Measurements from ENCODE around the gene HMGB4.

Gene HMGB4

GRCh38 chr1:33895396-33895795 lies 31.5 kb downstream of the HMGB4 start:
- H3K9me3 ChIP-seq (ENCODE audit: control insufficient read depth in 2 of 2, low read length in 2 of 2): no peaks in the 10 kb centered on the region
- no peak overlapping the region for H3K27ac ChIP-seq (ENCODE audit: low read length)
- H3K4me1 ChIP-seq (ENCODE audit: control insufficient read depth, insufficient read depth, low read length): no peaks in the 10 kb centered on the region
- no peak overlapping the region for H3K4me3 ChIP-seq (ENCODE audit: low read length in 2 of 2)
- H3K36me3 ChIP-seq (ENCODE audit: control insufficient read depth in 2 of 2, insufficient read depth in 2 of 2, low read length in 2 of 2): no peaks in the 10 kb centered on the region
- H3K27me3 ChIP-seq (ENCODE audit: control insufficient read depth in 1 of 2, insufficient read depth in 2 of 2, low read length in 2 of 2): peaks cover 0 to 2% of the 10 kb centered on the region in 2 donors
- no peak overlapping the region for H3K9ac ChIP-seq (ENCODE audit: low read length in 2 of 2)

- Histone ChIP-seq H3K36me3 (ENCODE audit: control insufficient read depth in 2 of 2, insufficient read depth in 2 of 2, low read length in 2 of 2) (no peaks in the 10 kb centered on the region), H3K4me3 (ENCODE audit: low read length in 2 of 2) (no peak overlapping the region), H3K27ac (ENCODE audit: low read length) (no peak overlapping the region), H3K4me1 (ENCODE audit: control insufficient read depth, insufficient read depth, low read length) (no peaks in the 10 kb centered on the region), H3K27me3 (ENCODE audit: control insufficient read depth in 1 of 2, insufficient read depth in 2 of 2, low read length in 2 of 2) (peaks cover 0 to 2% of the 10 kb centered on the region in 2 donors), H3K9ac (ENCODE audit: low read length in 2 of 2) (no peak overlapping the region), H3K9me3 (ENCODE audit: control insufficient read depth in 2 of 2, low read length in 2 of 2) (no peaks in the 10 kb centered on the region)
Observed at GRCh38 chr1:33895976-33896375, 32.1 kb downstream of the HMGB4 start.

- Histone ChIP-seq H3K4me1 (ENCODE audit: control insufficient read depth, insufficient read depth, low read length) (no peaks in the 10 kb centered on the region), H3K9me3 (ENCODE audit: control insufficient read depth in 2 of 2, low read length in 2 of 2) (no peaks in the 10 kb centered on the region), H3K4me3 (ENCODE audit: low read length in 2 of 2) (no peak overlapping the region), H3K36me3 (ENCODE audit: control insufficient read depth in 2 of 2, insufficient read depth in 2 of 2, low read length in 2 of 2) (no peaks in the 10 kb centered on the region), H3K27me3 (ENCODE audit: control insufficient read depth in 1 of 2, insufficient read depth in 2 of 2, low read length in 2 of 2) (peaks cover 0 to 4% of the 10 kb centered on the region in 2 donors), H3K9ac (ENCODE audit: low read length in 2 of 2) (no peak overlapping the region), H3K27ac (ENCODE audit: low read length) (no peak overlapping the region)
Observed at GRCh38 chr1:33897092-33897725, 33.3 kb downstream of the HMGB4 start.

- Histone ChIP-seq H3K36me3 (ENCODE audit: control insufficient read depth in 2 of 2, insufficient read depth in 2 of 2, low read length in 2 of 2) (no peaks in the 10 kb centered on the region), H3K27me3 (ENCODE audit: control insufficient read depth in 1 of 2, insufficient read depth in 2 of 2, low read length in 2 of 2) (peaks cover 0 to 4% of the 10 kb centered on the region in 2 donors), H3K9me3 (ENCODE audit: control insufficient read depth in 2 of 2, low read length in 2 of 2) (no peaks in the 10 kb centered on the region), H3K4me3 (ENCODE audit: low read length in 2 of 2) (no peak overlapping the region), H3K27ac (ENCODE audit: low read length) (no peak overlapping the region), H3K4me1 (ENCODE audit: control insufficient read depth, insufficient read depth, low read length) (no peaks in the 10 kb centered on the region), H3K9ac (ENCODE audit: low read length in 2 of 2) (no peak overlapping the region)
Observed at GRCh38 chr1:33898406-33898805, 34.5 kb downstream of the HMGB4 start.

DNA sequence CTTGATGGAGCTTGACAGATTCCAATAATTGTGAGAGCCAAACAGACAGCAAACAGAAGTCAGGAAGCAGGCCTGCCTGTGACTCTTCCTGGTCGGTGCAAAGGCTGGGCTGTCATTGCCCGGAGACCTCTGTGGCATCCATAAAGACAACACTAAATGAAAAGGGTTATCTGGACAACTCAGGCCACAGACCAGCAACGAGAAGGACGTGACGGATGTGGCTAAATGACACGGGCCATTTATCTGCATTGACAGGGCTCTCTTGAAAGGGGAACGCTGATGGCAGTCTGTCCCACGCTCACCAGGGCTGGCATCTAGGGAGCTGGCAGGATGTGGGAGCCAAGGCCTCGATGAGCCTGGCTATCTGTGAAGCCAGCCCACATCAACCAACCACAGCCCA lies 35.0 kb downstream of the HMGB4 start:
- Histone ChIP-seq H3K9me3 (ENCODE audit: control insufficient read depth in 2 of 2, low read length in 2 of 2) (no peaks in the 10 kb centered on the region), H3K27me3 (ENCODE audit: control insufficient read depth in 1 of 2, insufficient read depth in 2 of 2, low read length in 2 of 2) (peaks cover 0 to 4% of the 10 kb centered on the region in 2 donors), H3K27ac (ENCODE audit: low read length) (no peak overlapping the region), H3K4me1 (ENCODE audit: control insufficient read depth, insufficient read depth, low read length) (no peaks in the 10 kb centered on the region), H3K36me3 (ENCODE audit: control insufficient read depth in 2 of 2, insufficient read depth in 2 of 2, low read length in 2 of 2) (no peaks in the 10 kb centered on the region), H3K9ac (ENCODE audit: low read length in 2 of 2) (no peak overlapping the region), H3K4me3 (ENCODE audit: low read length in 2 of 2) (no peak overlapping the region)

- H3K36me3 ChIP-seq (ENCODE audit: control insufficient read depth in 2 of 2, insufficient read depth in 2 of 2, low read length in 2 of 2): no peaks in the 10 kb centered on the region
- H3K4me3 ChIP-seq (ENCODE audit: low read length in 2 of 2): no peak overlapping the region
- H3K9me3 ChIP-seq (ENCODE audit: control insufficient read depth in 2 of 2, low read length in 2 of 2): no peaks in the 10 kb centered on the region
- no peak overlapping the region for H3K9ac ChIP-seq (ENCODE audit: low read length in 2 of 2)
- H3K27me3 ChIP-seq (ENCODE audit: control insufficient read depth in 1 of 2, insufficient read depth in 2 of 2, low read length in 2 of 2): peaks cover 0 to 4% of the 10 kb centered on the region in 2 donors
- no peak overlapping the region for H3K27ac ChIP-seq (ENCODE audit: low read length)
- H3K4me1 ChIP-seq (ENCODE audit: control insufficient read depth, insufficient read depth, low read length): no peaks in the 10 kb centered on the region
Observed at GRCh38 chr1:33899746-33900145, 35.9 kb downstream of the HMGB4 start.

DNA sequence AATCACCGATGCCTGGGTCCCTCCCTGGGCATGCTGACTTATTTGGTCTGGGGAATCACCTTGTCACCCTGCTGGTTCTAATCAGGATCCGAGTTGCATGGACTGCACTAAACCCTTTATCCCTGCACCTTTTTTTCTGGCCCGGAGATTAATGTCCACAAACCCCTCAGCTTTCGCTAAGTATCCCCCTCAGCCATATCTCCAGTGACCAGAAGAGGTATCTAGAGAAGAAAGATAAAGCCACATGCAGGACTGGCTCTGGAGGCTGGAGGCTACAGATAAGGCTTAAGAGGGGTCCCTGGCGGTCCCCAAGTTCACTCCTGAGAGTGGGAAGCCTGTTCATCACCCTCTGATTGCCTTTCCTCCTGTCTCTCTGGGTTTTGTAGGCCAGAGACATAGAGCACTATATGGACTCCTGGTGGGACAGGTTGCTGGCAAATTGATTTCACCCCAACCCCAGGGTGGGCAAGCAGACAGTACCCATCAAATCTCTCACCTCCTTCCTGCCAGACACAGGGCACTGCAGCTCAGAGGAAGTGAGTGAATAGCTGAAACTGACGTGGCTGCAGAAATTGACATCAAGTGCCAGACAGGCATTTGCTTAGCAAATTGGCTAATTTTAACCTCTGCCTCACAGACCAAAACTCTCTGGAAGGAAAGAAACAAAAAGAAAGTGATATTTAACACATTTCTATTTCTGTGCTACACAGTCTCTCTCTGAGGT lies 38.8 kb downstream of the HMGB4 start:
- H3K9ac ChIP-seq (ENCODE audit: low read length in 2 of 2): no peak overlapping the region
- H3K27ac ChIP-seq (ENCODE audit: low read length): no peak overlapping the region
- no peaks in the 10 kb centered on the region for H3K4me1 ChIP-seq (ENCODE audit: control insufficient read depth, insufficient read depth, low read length)
- no peaks in the 10 kb centered on the region for H3K36me3 ChIP-seq (ENCODE audit: control insufficient read depth in 2 of 2, insufficient read depth in 2 of 2, low read length in 2 of 2)
- H3K27me3 ChIP-seq (ENCODE audit: control insufficient read depth in 1 of 2, insufficient read depth in 2 of 2, low read length in 2 of 2): peaks cover 0 to 2% of the 10 kb centered on the region in 2 donors
- no peaks in the 10 kb centered on the region for H3K9me3 ChIP-seq (ENCODE audit: control insufficient read depth in 2 of 2, low read length in 2 of 2)
- H3K4me3 ChIP-seq (ENCODE audit: low read length in 2 of 2): no peak overlapping the region

- Histone ChIP-seq H3K27ac (ENCODE audit: low read length) (no peak overlapping the region), H3K27me3 (ENCODE audit: control insufficient read depth in 1 of 2, insufficient read depth in 2 of 2, low read length in 2 of 2) (peaks cover 0 to 2% of the 10 kb centered on the region in 2 donors), H3K4me3 (ENCODE audit: low read length in 2 of 2) (no peak overlapping the region), H3K9me3 (ENCODE audit: control insufficient read depth in 2 of 2, low read length in 2 of 2) (no peaks in the 10 kb centered on the region), H3K4me1 (ENCODE audit: control insufficient read depth, insufficient read depth, low read length) (no peaks in the 10 kb centered on the region), H3K36me3 (ENCODE audit: control insufficient read depth in 2 of 2, insufficient read depth in 2 of 2, low read length in 2 of 2) (no peaks in the 10 kb centered on the region), H3K9ac (ENCODE audit: low read length in 2 of 2) (no peak overlapping the region)
Observed at GRCh38 chr1:33903210-33903589, 39.3 kb downstream of the HMGB4 start.

DNA sequence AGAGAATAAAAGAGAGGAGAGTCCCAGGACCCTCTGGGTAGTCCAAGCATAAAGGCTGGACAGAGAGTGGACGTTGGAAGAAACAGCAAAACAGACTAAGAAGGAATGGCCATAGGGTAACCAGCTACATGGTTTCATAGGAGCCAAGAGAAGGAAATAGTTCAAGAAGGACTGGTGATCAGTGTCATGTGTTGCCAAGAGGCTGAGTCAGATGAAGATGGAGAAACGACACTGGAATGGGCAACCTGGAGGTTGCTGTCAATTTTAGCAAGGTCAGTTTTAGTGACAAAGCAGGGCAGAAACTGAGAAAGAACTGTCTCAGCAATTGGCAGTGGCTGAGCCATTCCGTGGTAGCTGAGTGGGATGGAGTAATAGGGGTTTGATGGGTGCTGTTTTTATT lies 41.4 kb downstream of the HMGB4 start:
- Histone ChIP-seq H3K4me3 (ENCODE audit: low read length in 2 of 2) (no peak overlapping the region), H3K4me1 (ENCODE audit: control insufficient read depth, insufficient read depth, low read length) (no peaks in the 10 kb centered on the region), H3K9me3 (ENCODE audit: control insufficient read depth in 2 of 2, low read length in 2 of 2) (no peaks in the 10 kb centered on the region), H3K27me3 (ENCODE audit: control insufficient read depth in 1 of 2, insufficient read depth in 2 of 2, low read length in 2 of 2) (peaks cover 0 to 2% of the 10 kb centered on the region in 2 donors), H3K9ac (ENCODE audit: low read length in 2 of 2) (no peak overlapping the region), H3K36me3 (ENCODE audit: control insufficient read depth in 2 of 2, insufficient read depth in 2 of 2, low read length in 2 of 2) (no peaks in the 10 kb centered on the region), H3K27ac (ENCODE audit: low read length) (no peak overlapping the region)

- no peaks in the 10 kb centered on the region for H3K4me1 ChIP-seq (ENCODE audit: control insufficient read depth, insufficient read depth, low read length)
- H3K36me3 ChIP-seq (ENCODE audit: control insufficient read depth in 2 of 2, insufficient read depth in 2 of 2, low read length in 2 of 2): no peaks in the 10 kb centered on the region
- no peak overlapping the region for H3K4me3 ChIP-seq (ENCODE audit: low read length in 2 of 2)
- H3K27ac ChIP-seq (ENCODE audit: low read length): no peak overlapping the region
- no peaks in the 10 kb centered on the region for H3K9me3 ChIP-seq (ENCODE audit: control insufficient read depth in 2 of 2, low read length in 2 of 2)
- H3K9ac ChIP-seq (ENCODE audit: low read length in 2 of 2): no peak overlapping the region
- peaks cover 0 to 2% of the 10 kb centered on the region in 2 donors for H3K27me3 ChIP-seq (ENCODE audit: control insufficient read depth in 1 of 2, insufficient read depth in 2 of 2, low read length in 2 of 2)
Observed at GRCh38 chr1:33906156-33906555, 42.3 kb downstream of the HMGB4 start.

DNA sequence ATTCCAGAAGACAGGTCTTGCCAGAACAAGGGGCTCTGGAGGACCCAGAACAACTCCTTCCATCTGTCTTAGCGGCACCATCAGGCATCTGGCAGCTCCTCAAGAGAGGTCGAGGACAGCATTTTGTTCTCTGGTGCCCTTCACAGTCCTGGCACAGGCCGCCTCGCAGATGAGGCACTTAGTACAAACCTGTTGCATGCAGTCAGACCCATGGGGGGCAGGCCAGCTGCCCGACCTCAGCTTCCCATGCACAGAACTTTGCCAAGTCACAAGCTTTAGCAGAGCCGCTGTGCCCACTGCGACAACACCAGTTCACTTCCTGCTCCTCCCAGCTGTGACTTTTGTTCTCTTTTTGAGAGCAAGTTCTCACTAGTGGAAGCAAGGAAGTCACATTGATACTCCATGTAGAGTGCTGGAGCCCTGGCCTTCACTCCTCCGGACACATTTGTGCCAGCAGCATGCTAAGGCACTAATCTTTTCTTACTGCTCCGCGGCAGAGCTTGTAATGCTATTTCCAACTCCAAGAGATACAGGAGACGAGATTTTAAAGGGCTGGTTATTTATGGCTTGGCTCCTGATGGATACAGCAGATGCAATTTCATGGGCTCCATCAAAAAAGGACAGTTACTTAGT lies 44.6 kb downstream of the HMGB4 start:
- H3K9ac ChIP-seq (ENCODE audit: low read length in 2 of 2): no peak overlapping the region

More for the DNA sequence above, 44.6 kb downstream of the HMGB4 start:
- Histone ChIP-seq H3K36me3 (ENCODE audit: control insufficient read depth in 2 of 2, insufficient read depth in 2 of 2, low read length in 2 of 2) (no peaks in the 10 kb centered on the region), H3K4me3 (ENCODE audit: low read length in 2 of 2) (no peak overlapping the region), H3K9me3 (ENCODE audit: control insufficient read depth in 2 of 2, low read length in 2 of 2) (no peaks in the 10 kb centered on the region), H3K4me1 (ENCODE audit: control insufficient read depth, insufficient read depth, low read length) (no peaks in the 10 kb centered on the region), H3K27ac (ENCODE audit: low read length) (no peak overlapping the region), H3K27me3 (ENCODE audit: control insufficient read depth in 1 of 2, insufficient read depth in 2 of 2, low read length in 2 of 2) (peaks cover 0 to 2% of the 10 kb centered on the region in 2 donors)
